A549 (cell line): ENCODE data around the gene DZANK1. TPM values are rescaled to one million over a fixed set of nuclear protein-coding genes. Genes with fewer than 3 reads are reported as not detected.

Source experiments
- ATAC-seq, 2 experiments: fragments of 200-7000 bp in 1 of 2; fragments of >200 bp in 1 of 2; cut with Nextera tagmentation in 1 of 2; cut with Tn5 transposase in 1 of 2; 3 replicates each; pipeline versions ENCODE4 v1.8.0 to v1.9.1; 2018 to 2020; ENCODE audit warnings: mild to moderate bottlenecking in 1 of 2, moderate library complexity in 1 of 2
- CTCF ChIA-PET: fragments of 300-600 bp; sonication (Branson Sonifier 250); formaldehyde crosslinking; extraction: SDS; loops from one replicate; lab custom pipeline; 2021; ENCODE audit warnings: antibody characterized with exemption, inconsistent platforms; lab: Yijun Ruan, JAX
- POLR2A ChIA-PET: fragments of 350-600 bp; formaldehyde crosslinking; extraction: SDS; loops from one replicate; lab custom pipeline; 2021; ENCODE audit warnings: antibody characterized with exemption, inconsistent platforms; lab: Yijun Ruan, JAX
- DNase-seq, 2 experiments: peaks; one replicate each; pipeline versions ENCODE4 v3.0.0 to v3.0.0-alpha.2; 2011 to 2016; ENCODE audit warnings: low read depth in 1 of 2, low spot score in 1 of 2
- FAIRE-seq: peaks from 2 replicates; lab custom pipeline; 2011; peaks lifted over from hg19 to GRCh38; lab: Jason Lieb, UNC
- H3K27ac ChIP-seq, 2 experiments: fragments of >200 bp; sonication (Bioruptor Twin); formaldehyde crosslinking; 3 replicates each; pipeline ENCODE4 v1.5.1; 2016 to 2017
- H3K4me1 ChIP-seq: fragments of >200 bp; sonication (Bioruptor Twin); formaldehyde crosslinking; 3 replicates; pipeline ENCODE4 v1.6.1; 2016
- H3K4me2 ChIP-seq: fragments of >200 bp; sonication (Bioruptor Twin); formaldehyde crosslinking; 3 replicates; pipeline ENCODE4 v1.6.1; 2016
- H3K4me3 ChIP-seq: fragments of >200 bp; sonication (Bioruptor Twin); formaldehyde crosslinking; 3 replicates; pipeline ENCODE4 v1.5.1; 2016
- H3K9me3 ChIP-seq: fragments of >200 bp; sonication (Bioruptor Twin); formaldehyde crosslinking; 3 replicates; pipeline ENCODE4 v1.6.1; 2016
- CEBPB ChIP-seq, 2 experiments: fragments of >200 bp in 1 of 2; sonication (Bioruptor Twin) in 1 of 2; formaldehyde crosslinking in 1 of 2; IDR thresholded peaks; 2 replicates each; pipeline ENCODE4 v1.6.1; 2012 to 2016
- CHD4 ChIP-seq: fragments of 200-600 bp; sonication (generic); IDR thresholded peaks from 2 replicates; pipeline ENCODE4 v1.6.1; 2016; ENCODE audit warnings: antibody characterized with exemption, mild to moderate bottlenecking, borderline replicate concordance
- E2F6 ChIP-seq: IDR thresholded peaks from 2 replicates; pipeline ENCODE4 v1.6.1; 2012; ENCODE audit warnings: low read depth, borderline replicate concordance
- EHMT2 ChIP-seq: fragments of 200-600 bp; sonication (generic); IDR thresholded peaks from 2 replicates; pipeline ENCODE4 v1.6.1; 2016; ENCODE audit warnings: antibody characterized with exemption, low read depth, mild to moderate bottlenecking, moderate library complexity
- ELK1 ChIP-seq: fragments of 150-350 bp; IDR thresholded peaks from 2 replicates; pipeline ENCODE4 v1.6.1; 2014; ENCODE audit warnings: low read depth, mild to moderate bottlenecking, low read length
- ESRRA ChIP-seq: fragments of 150-350 bp; IDR thresholded peaks from 2 replicates; pipeline ENCODE4 v1.6.1; 2014; ENCODE audit warnings: mild to moderate bottlenecking, low read length, borderline replicate concordance
- FOSB ChIP-seq: fragments of 250-450 bp; sonication (Bioruptor Pico); IDR thresholded peaks from 2 replicates; pipeline ENCODE4 v1.5.0; 2020; ENCODE audit warnings: mild to moderate bottlenecking, moderate library complexity
- FOSL2 ChIP-seq, 2 experiments: fragments of 450-650 bp in 1 of 2; fragments of >200 bp in 1 of 2; sonication (Bioruptor Twin) in 1 of 2; formaldehyde crosslinking; IDR thresholded peaks; 2 replicates each; pipeline versions ENCODE4 v1.5.0 to v1.6.1; 2016 to 2020; ENCODE audit warnings: mild to moderate bottlenecking in 1 of 2, moderate library complexity in 1 of 2
- FOXS1 ChIP-seq: fragments of 250-450 bp; sonication (Bioruptor Pico); IDR thresholded peaks from 2 replicates; pipeline ENCODE4 v1.5.0; 2020; ENCODE audit warnings: mild to moderate bottlenecking, moderate library complexity
- GATA3 ChIP-seq: IDR thresholded peaks from 2 replicates; pipeline ENCODE4 v1.6.1; 2012; ENCODE audit warnings: borderline replicate concordance
- HOXA7 ChIP-seq: fragments of 250-450 bp; sonication (Bioruptor Pico); IDR thresholded peaks from 2 replicates; pipeline ENCODE4 v1.5.0; 2020; ENCODE audit warnings: mild to moderate bottlenecking, moderate library complexity
- JUNB ChIP-seq: fragments of >200 bp; sonication (Bioruptor Twin); formaldehyde crosslinking; IDR thresholded peaks from 2 replicates; pipeline ENCODE4 v1.6.1; 2016
- KDM5A ChIP-seq: fragments of 200-600 bp; sonication (generic); IDR thresholded peaks from 2 replicates; pipeline ENCODE4 v1.6.1; 2016; ENCODE audit warnings: antibody characterized with exemption, mild to moderate bottlenecking
- MAX ChIP-seq: IDR thresholded peaks from 2 replicates; pipeline ENCODE4 v1.6.1; 2012
- MAZ ChIP-seq: fragments of 150-350 bp; IDR thresholded peaks from 2 replicates; pipeline ENCODE4 v1.6.1; 2014; ENCODE audit warnings: antibody characterized with exemption, low read depth, low read length, borderline replicate concordance
- NFE2L2 ChIP-seq: fragments of 150-350 bp; conservative IDR thresholded peaks from 2 replicates; pipeline ENCODE4 v1.6.1; 2014; ENCODE audit warnings: low read length
- NR3C1 ChIP-seq: fragments of >200 bp; sonication (Bioruptor Twin); formaldehyde crosslinking; IDR thresholded peaks from 3 replicates; pipeline ENCODE4 v1.6.1; 2017
- PBX3 ChIP-seq: IDR thresholded peaks from 2 replicates; pipeline ENCODE4 v1.6.1; 2012
- POLR2A ChIP-seq: IDR thresholded peaks from 2 replicates; pipeline ENCODE4 v1.6.1; 2012; ENCODE audit warnings: mild to moderate bottlenecking, low read length
- RAD21 ChIP-seq, 2 experiments: fragments of >200 bp in 1 of 2; sonication (Bioruptor Twin) in 1 of 2; formaldehyde crosslinking in 1 of 2; IDR thresholded peaks in 1 of 2; conservative IDR thresholded peaks in 1 of 2; 2 replicates in 1 of 2; 3 replicates in 1 of 2; pipeline ENCODE4 v1.6.1; 2012 to 2018; ENCODE audit warnings: inconsistent platforms in 1 of 2
- RCOR1 ChIP-seq: fragments of 150-350 bp; IDR thresholded peaks from 2 replicates; pipeline ENCODE4 v1.6.1; 2014; ENCODE audit warnings: antibody characterized with exemption, low read length, low read depth
- RNF2 ChIP-seq: fragments of 200-600 bp; sonication (generic); IDR thresholded peaks from 2 replicates; pipeline ENCODE4 v1.6.1; 2016; ENCODE audit warnings: low read depth, mild to moderate bottlenecking, antibody characterized with exemption, moderate library complexity, borderline replicate concordance
- SREBF2 ChIP-seq: fragments of 450-650 bp; IDR thresholded peaks from 2 replicates; pipeline ENCODE4 v1.6.1; 2014; ENCODE audit warnings: mild to moderate bottlenecking, moderate library complexity
- TP53 ChIP-seq: fragments of 250-450 bp; sonication (Bioruptor Pico); IDR thresholded peaks from 2 replicates; pipeline ENCODE4 v1.5.0; 2021; ENCODE audit warnings: mild to moderate bottlenecking, moderate library complexity
- ZNF302 ChIP-seq: fragments of 250-450 bp; sonication (Bioruptor Pico); IDR thresholded peaks from 2 replicates; pipeline ENCODE4 v1.9.0; 2021; ENCODE audit warnings: inconsistent platforms, mild to moderate bottlenecking, moderate library complexity
- WGBS: methylation state at CpG from one replicate; pipeline ENCODE4 v1.1.6; 2017; ENCODE audit errors: missing lambda C conversion rate; 5-methylcytosine and 5-hydroxymethylcytosine counted together
- polyA plus RNA-seq, 4 experiments: library from polyadenylated mRNA; depleted of rRNA in 3 of 4; stranded (reverse); fragments of >200 nt; fragmentation: RNase III in 1 of 4; extraction: RNeasy Plus Mini Kit Qiagen cat#74134 plus additional on column Dnase treatment in 1 of 4; gene quantifications; 2 replicates in 3 of 4; 3 replicates in 1 of 4; pipeline ENCODE4 v1.2.3, GENCODE V29; 2011 to 2017
- TF ChIP-seq, protein P1 (sequence below): fragments of 250-450 bp; sonication (Bioruptor Pico); IDR thresholded peaks from 2 replicates; pipeline ENCODE4 v1.5.0; 2021; ENCODE audit warnings: mild to moderate bottlenecking, moderate library complexity, borderline replicate concordance
- TF ChIP-seq, protein P2 (sequence below): fragments of >200 bp; sonication (Bioruptor Twin); formaldehyde crosslinking; IDR thresholded peaks from 3 replicates; pipeline ENCODE4 v1.5.1; 2016

DZANK1 gene
- polyA plus RNA-seq, 2 of the 4 experiments (the other 2 are of a cell fraction) = 3.5 to 5.1 TPM

DNA sequence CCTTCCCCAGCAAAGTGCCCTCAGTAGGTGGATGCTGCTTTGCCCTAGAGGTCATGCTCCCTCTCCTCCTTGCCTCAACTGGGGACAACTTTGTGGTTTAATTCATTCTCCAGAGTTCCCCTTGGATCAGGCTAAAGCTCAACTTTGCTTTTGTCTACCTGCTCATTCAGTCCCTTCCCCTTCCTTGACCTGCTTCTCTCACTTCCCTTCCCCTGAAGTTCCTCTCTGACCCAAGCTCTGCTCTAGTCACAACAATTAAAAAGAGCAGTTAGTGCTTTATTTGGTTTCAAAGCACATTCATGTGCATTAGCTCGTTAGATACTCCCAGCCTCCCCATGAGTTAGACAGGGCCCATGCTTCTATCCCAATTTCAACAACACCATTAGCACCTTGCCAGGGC lies 71.3 kb downstream of the DZANK1 start:
- ChIA-PET CTCF (interaction anchor here (1.0 kb wide), 1 partner anchor 49 kb away, joined by 3 read pairs; no protein-coding TSS in a partner anchor), POLR2A (no interaction called here)
- no peak for FAIRE-seq
- H3K27ac ChIP-seq = no peak overlapping the region
- no peaks in the 10 kb centered on the region for H3K9me3 ChIP-seq
- 42% methylated on average over 1 of the region's 1 CpG for WGBS
- ATAC-seq = no peak
- TF ChIP-seq KDM5A (no peak), CEBPB (IDR thresholded peaks at IDR 0.05) (no peak), MAZ (no peak), RCOR1 (no peak), POLR2A (no peak), FOSB (CRISPR knock-in tag) (no peak), ELK1 (no peak), HOXA7 (CRISPR knock-in tag) (no peak), GATA3 (no peak), EHMT2 (no peak), RAD21 (conservative IDR thresholded peaks at IDR 0.05 in 1 of 2, IDR thresholded peaks at IDR 0.05 in 1 of 2) (no peak), NR3C1 (no peak)
- TF ChIP-seq, protein P1, sequence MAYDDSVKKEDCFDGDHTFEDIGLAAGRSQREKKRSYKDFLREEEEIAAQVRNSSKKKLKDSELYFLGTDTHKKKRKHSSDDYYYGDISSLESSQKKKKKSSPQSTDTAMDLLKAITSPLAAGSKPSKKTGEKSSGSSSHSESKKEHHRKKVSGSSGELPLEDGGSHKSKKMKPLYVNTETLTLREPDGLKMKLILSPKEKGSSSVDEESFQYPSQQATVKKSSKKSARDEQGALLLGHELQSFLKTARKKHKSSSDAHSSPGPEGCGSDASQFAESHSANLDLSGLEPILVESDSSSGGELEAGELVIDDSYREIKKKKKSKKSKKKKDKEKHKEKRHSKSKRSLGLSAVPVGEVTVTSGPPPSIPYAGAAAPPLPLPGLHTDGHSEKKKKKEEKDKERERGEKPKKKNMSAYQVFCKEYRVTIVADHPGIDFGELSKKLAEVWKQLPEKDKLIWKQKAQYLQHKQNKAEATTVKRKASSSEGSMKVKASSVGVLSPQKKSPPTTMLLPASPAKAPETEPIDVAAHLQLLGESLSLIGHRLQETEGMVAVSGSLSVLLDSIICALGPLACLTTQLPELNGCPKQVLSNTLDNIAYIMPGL (CRISPR knock-in tag) = no peak
- no peak overlapping the region for H3K4me2 ChIP-seq
- DNase-seq = no peak
- no peak overlapping the region for H3K4me3 ChIP-seq
- H3K4me1 ChIP-seq = no peaks in the 10 kb centered on the region

GRCh38 chr20:18394363-18394762 lies 72.5 kb downstream of the DZANK1 start:
- H3K27ac ChIP-seq = no peak overlapping the region
- ATAC-seq (no peak), FAIRE-seq (no peak), DNase-seq (no peak)
- H3K4me1 ChIP-seq = no peaks in the 10 kb centered on the region; the same call in 2 of the 3 replicates
- no peaks in the 10 kb centered on the region for H3K9me3 ChIP-seq
- POLR2A ChIA-PET = no interaction called here
- no peak overlapping the region for H3K4me2 ChIP-seq
- H3K4me3 ChIP-seq = no peak overlapping the region
- TF ChIP-seq, protein P2, sequence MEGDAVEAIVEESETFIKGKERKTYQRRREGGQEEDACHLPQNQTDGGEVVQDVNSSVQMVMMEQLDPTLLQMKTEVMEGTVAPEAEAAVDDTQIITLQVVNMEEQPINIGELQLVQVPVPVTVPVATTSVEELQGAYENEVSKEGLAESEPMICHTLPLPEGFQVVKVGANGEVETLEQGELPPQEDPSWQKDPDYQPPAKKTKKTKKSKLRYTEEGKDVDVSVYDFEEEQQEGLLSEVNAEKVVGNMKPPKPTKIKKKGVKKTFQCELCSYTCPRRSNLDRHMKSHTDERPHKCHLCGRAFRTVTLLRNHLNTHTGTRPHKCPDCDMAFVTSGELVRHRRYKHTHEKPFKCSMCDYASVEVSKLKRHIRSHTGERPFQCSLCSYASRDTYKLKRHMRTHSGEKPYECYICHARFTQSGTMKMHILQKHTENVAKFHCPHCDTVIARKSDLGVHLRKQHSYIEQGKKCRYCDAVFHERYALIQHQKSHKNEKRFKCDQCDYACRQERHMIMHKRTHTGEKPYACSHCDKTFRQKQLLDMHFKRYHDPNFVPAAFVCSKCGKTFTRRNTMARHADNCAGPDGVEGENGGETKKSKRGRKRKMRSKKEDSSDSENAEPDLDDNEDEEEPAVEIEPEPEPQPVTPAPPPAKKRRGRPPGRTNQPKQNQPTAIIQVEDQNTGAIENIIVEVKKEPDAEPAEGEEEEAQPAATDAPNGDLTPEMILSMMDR = no peak
- TF ChIP-seq RCOR1 = no peak
- TF ChIP-seq ESRRA = no peak
- 91% methylated on average over 4 of the region's 4 CpGs for WGBS
- CTCF ChIA-PET = interaction anchor here (1.0 kb wide), 1 partner anchor 50 kb away, joined by 3 read pairs; no protein-coding TSS in a partner anchor

- no peak for FAIRE-seq
- 91% methylated on average over 5 of the region's 5 CpGs for WGBS
- ATAC-seq = no peak
- Histone ChIP-seq H3K4me3 (no peak overlapping the region), H3K27ac (no peak overlapping the region), H3K9me3 (no peaks in the 10 kb centered on the region), H3K4me1 (peaks cover 14% of the 10 kb centered on the region), H3K4me2 (no peak overlapping the region)
- TF ChIP-seq NFE2L2 (no peak), FOSL2 (IDR thresholded peaks at IDR 0.05) (no peak), FOSL2 (CRISPR knock-in tag; IDR thresholded peaks at IDR 0.05) (no peak), E2F6 (no peak), MAX (no peak), FOXS1 (CRISPR knock-in tag) (no peak), TP53 (no peak), SREBF2 (no peak), JUNB (no peak), ZNF302 (CRISPR knock-in tag) (no peak), CEBPB (IDR thresholded peaks at IDR 0.05) (no peak), RNF2 (no peak), PBX3 (no peak), CHD4 (no peak)
- POLR2A ChIA-PET = no interaction called here
- CTCF ChIA-PET = interaction anchor here (1.7 kb wide), 1 partner anchor 11 kb away, joined by 5 read pairs; no protein-coding TSS in a partner anchor
- no peak for DNase-seq
Measured at GRCh38 chr20:18391686-18392085, 75.1 kb downstream of the DZANK1 start.
